Measurements from ENCODE around the gene SKAP2.

DNA sequence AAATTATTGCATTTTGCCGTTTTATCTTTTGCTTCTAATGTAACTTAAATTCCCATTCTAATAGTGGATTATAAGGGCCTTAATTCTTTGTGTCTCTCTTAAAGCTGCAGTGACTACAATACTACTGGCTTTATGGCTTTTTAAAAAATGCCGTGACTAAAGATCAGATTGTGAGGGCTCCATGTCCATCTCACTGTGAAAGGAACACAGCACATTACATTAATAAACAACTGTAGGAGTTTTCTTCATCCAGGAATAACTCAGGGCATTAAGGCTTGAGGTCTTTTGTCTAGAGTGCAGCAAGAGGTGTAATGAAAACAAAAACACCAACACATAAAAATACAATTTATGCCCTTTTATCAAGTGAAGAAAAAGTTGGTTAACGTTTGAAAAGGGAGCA lies 205.3 kb downstream of the SKAP2 start:
- TF ChIP-seq, protein P1, sequence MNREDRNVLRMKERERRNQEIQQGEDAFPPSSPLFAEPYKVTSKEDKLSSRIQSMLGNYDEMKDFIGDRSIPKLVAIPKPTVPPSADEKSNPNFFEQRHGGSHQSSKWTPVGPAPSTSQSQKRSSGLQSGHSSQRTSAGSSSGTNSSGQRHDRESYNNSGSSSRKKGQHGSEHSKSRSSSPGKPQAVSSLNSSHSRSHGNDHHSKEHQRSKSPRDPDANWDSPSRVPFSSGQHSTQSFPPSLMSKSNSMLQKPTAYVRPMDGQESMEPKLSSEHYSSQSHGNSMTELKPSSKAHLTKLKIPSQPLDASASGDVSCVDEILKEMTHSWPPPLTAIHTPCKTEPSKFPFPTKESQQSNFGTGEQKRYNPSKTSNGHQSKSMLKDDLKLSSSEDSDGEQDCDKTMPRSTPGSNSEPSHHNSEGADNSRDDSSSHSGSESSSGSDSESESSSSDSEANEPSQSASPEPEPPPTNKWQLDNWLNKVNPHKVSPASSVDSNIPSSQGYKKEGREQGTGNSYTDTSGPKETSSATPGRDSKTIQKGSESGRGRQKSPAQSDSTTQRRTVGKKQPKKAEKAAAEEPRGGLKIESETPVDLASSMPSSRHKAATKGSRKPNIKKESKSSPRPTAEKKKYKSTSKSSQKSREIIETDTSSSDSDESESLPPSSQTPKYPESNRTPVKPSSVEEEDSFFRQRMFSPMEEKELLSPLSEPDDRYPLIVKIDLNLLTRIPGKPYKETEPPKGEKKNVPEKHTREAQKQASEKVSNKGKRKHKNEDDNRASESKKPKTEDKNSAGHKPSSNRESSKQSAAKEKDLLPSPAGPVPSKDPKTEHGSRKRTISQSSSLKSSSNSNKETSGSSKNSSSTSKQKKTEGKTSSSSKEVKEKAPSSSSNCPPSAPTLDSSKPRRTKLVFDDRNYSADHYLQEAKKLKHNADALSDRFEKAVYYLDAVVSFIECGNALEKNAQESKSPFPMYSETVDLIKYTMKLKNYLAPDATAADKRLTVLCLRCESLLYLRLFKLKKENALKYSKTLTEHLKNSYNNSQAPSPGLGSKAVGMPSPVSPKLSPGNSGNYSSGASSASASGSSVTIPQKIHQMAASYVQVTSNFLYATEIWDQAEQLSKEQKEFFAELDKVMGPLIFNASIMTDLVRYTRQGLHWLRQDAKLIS (CRISPR knock-in tag; IDR thresholded peaks at IDR 0.05), result no peak
- no peak for TF ChIP-seq NFIC (IDR thresholded peaks at IDR 0.05; ENCODE audit: low read length)
- TF ChIP-seq ZBTB21 (CRISPR knock-in tag; IDR thresholded peaks at IDR 0.05), result no peak
- no peak for TF ChIP-seq CREB1 (IDR thresholded peaks at IDR 0.05)
- no peak for TF ChIP-seq CREB1 (CRISPR knock-in tag; IDR thresholded peaks at IDR 0.05)
- TF ChIP-seq FOXM1 (CRISPR knock-in tag; IDR thresholded peaks at IDR 0.05), result no peak
- no peak for TF ChIP-seq ZNF333 (CRISPR knock-in tag; IDR thresholded peaks at IDR 0.05; ENCODE audit: borderline replicate concordance)
- no peak for TF ChIP-seq PHF21A (CRISPR knock-in tag; IDR thresholded peaks at IDR 0.05)
